Ovary (tissue), 9 donors: ENCODE results near the gene SETBP1. TPM values are rescaled to one million over a fixed set of nuclear protein-coding genes. Genes with fewer than 3 reads are reported as not detected.

ENCODE experiments used
- DNase-seq, 5 donors: peaks; one replicate each; pipeline ENCODE4 v3.0.0-alpha.2; 2019 to 2020
- H3K27ac ChIP-seq, 2 donors: fragments of 200-600 bp; one replicate each; pipeline versions ENCODE4 v1.5.1 to v1.8.0; 2019 to 2022
- H3K27me3 ChIP-seq: fragments of 200-600 bp; one replicate; pipeline ENCODE4 v1.8.0; 2022
- H3K36me3 ChIP-seq: fragments of 200-600 bp; sonication (generic); one replicate; pipeline ENCODE4 v1.5.1; 2019
- H3K4me1 ChIP-seq: one replicate; pipeline ENCODE4 v1.8.1; 2013; ENCODE audit warnings: mild to moderate bottlenecking, moderate library complexity; ENCODE audit not compliant: insufficient read depth
- H3K4me3 ChIP-seq: fragments of 200-600 bp; sonication (generic); one replicate; pipeline ENCODE4 v1.5.1; 2017
- H3K9me3 ChIP-seq, 2 donors: fragments of 200-600 bp in 1 of 2; sonication (generic) in 1 of 2; one replicate each; pipeline versions ENCODE4 v1.5.1 to v1.8.1; 2013 to 2019; ENCODE audit warnings: mild to moderate bottlenecking in 1 of 2, moderate library complexity in 1 of 2
- EP300 ChIP-seq: sonication (generic); formaldehyde crosslinking; IDR thresholded peaks from one replicate; pipeline ENCODE4 v1.6.1; 2017; ENCODE audit warnings: antibody characterized with exemption
- POLR2A ChIP-seq: fragments of 450-650 bp; IDR thresholded peaks from one replicate; pipeline ENCODE4 v1.6.1; 2017; ENCODE audit warnings: antibody characterized with exemption, mild to moderate bottlenecking, moderate library complexity
- WGBS, 3 donors: extraction: QIAGEN DNeasy Blood & Tissue Kit in 1 of 3; methylation state at CpG; one replicate each; pipeline versions ENCODE4 v1.1.5 to v1.1.7; 2013 to 2017; 5-methylcytosine and 5-hydroxymethylcytosine counted together
- intact Hi-C, 4 donors: fragments of 100-400 bp; cut with DNase I; formaldehyde crosslinking; loops; one replicate each; pipeline versions ENCODE4 v1.11.0 to v1.15.1; 2022 to 2023
- polyA plus RNA-seq, 2 donors: library from polyadenylated mRNA; stranded (reverse); fragments of 200-250 nt in 1 of 2; fragments of 350-450 nt in 1 of 2; fragmentation: Illumina TruSeq in 1 of 2; extraction: RNeasy Lipid Tissue Mini Kit (QIAGEN cat#74804) in 1 of 2; gene quantifications; one replicate each; pipeline ENCODE4 v1.2.3, GENCODE V29; 2013 to 2014
- total RNA-seq, 7 donors: library from RNA; depleted of rRNA in 2 of 7; stranded (reverse); fragments of >200 nt in 2 of 7; fragmentation: NEBNext Ultra II Directional in 3 of 7; extraction: Animal tissue kit (Norgen Biotek cat#: 25700) in 3 of 7; gene quantifications; one replicate each; pipeline versions ENCODE4 v1.1.0 to v1.2.4, GENCODE V29; 2016 to 2023
- TF ChIP-seq, protein P1 (sequence below), 3 donors: fragments of 450-650 bp in 2 of 3; fragments of 200-600 bp in 1 of 3; IDR thresholded peaks; one replicate each; pipeline versions ENCODE4 v1.5.1 to v1.8.0; 2016 to 2022; ENCODE audit warnings: antibody characterized with exemption in 3 of 3, mild to moderate bottlenecking in 1 of 3
- donor health status: DM: no; HTN: no; CAD: no; lungs with moderate emphysema.
- donor health status: DM: no; HTN: no; CAD: no.
- donor health status: Bipolar disorder and iron deficiency.
- donor health status: DM: yes; HTN: yes; CAD: no.
- donor health status: DM: no; HTN: no; CAD: no.
- donor health status: DM: yes; HTN: yes; CAD: no.

SETBP1 gene
- total and polyA plus RNA-seq, 9 donors = 7.8 to 53.7 (median 28.4) TPM

DNA sequence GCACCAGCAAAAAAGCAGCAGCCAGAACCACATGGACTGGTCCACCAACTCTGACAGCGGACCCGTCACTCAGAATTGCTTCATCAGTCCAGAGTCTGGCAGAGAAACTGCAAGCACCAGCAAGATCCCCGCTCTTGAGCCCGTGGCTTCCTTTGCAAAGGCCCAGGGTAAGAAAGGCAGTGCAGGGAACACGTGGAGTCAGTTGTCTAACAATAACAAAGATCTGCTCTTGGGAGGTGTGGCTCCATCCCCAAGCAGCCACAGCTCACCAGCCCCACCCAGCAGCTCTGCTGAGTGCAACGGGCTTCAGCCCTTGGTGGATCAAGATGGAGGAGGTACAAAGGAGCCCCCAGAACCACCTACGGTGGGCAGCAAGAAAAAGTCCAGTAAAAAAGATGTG, 269.3 kb downstream of the SETBP1 start:
- H3K27me3 ChIP-seq = no peaks in the 10 kb centered on the region
- no peaks in the 10 kb centered on the region for H3K9me3 ChIP-seq
- H3K4me1 ChIP-seq = peaks cover 2% of the 10 kb centered on the region
- H3K4me3 ChIP-seq = no peak overlapping the region
- H3K27ac ChIP-seq = no peak overlapping the region
- TF ChIP-seq, protein P1, sequence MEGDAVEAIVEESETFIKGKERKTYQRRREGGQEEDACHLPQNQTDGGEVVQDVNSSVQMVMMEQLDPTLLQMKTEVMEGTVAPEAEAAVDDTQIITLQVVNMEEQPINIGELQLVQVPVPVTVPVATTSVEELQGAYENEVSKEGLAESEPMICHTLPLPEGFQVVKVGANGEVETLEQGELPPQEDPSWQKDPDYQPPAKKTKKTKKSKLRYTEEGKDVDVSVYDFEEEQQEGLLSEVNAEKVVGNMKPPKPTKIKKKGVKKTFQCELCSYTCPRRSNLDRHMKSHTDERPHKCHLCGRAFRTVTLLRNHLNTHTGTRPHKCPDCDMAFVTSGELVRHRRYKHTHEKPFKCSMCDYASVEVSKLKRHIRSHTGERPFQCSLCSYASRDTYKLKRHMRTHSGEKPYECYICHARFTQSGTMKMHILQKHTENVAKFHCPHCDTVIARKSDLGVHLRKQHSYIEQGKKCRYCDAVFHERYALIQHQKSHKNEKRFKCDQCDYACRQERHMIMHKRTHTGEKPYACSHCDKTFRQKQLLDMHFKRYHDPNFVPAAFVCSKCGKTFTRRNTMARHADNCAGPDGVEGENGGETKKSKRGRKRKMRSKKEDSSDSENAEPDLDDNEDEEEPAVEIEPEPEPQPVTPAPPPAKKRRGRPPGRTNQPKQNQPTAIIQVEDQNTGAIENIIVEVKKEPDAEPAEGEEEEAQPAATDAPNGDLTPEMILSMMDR (IDR thresholded peaks at IDR 0.05) = no peak
- TF ChIP-seq POLR2A = no peak
- TF ChIP-seq EP300 = no peak
- no peaks in the 10 kb centered on the region for H3K36me3 ChIP-seq
- 88 to 90% (median 89%) methylated on average over 7 of the region's 7 CpGs for WGBS, 3 donors
- no peak for DNase-seq
- intact Hi-C loops = no loop called here

GRCh38 chr18:44950685-44951195, 270.1 kb downstream of the SETBP1 start:
- no peak for DNase-seq
- intact Hi-C loops = no loop called here
- H3K4me1 ChIP-seq = peaks cover 2% of the 10 kb centered on the region
- no peaks in the 10 kb centered on the region for H3K27me3 ChIP-seq
- H3K27ac ChIP-seq = no peak overlapping the region
- no peaks in the 10 kb centered on the region for H3K9me3 ChIP-seq
- 93 to 97% (median 96%) methylated on average over 13 of the region's 13 CpGs for WGBS, 3 donors
- H3K36me3 ChIP-seq = no peaks in the 10 kb centered on the region
- no peak overlapping the region for H3K4me3 ChIP-seq
- TF ChIP-seq, protein P1 (IDR thresholded peaks at IDR 0.05) = no peak

DNA sequence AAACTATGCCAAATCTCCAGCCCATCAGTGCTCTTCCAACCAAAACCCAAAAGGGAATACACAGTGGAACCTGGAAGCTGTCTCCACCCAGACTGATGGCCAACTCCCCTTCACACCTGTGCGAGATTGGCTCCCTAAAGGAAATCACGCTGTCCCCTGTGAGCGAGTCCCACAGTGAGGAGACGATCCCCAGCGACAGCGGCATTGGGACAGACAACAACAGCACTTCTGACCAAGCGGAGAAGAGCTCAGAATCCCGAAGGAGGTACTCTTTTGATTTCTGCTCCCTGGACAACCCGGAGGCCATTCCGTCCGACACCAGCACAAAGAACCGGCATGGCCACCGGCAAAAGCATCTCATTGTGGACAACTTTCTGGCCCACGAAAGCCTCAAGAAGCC, 271.1 kb downstream of the SETBP1 start:
- no peak for DNase-seq
- Histone ChIP-seq H3K4me1 (no peaks in the 10 kb centered on the region), H3K9me3 (no peaks in the 10 kb centered on the region), H3K36me3 (no peaks in the 10 kb centered on the region), H3K4me3 (no peak overlapping the region), H3K27ac (no peak overlapping the region), H3K27me3 (no peaks in the 10 kb centered on the region)
- intact Hi-C loops = no loop called here
- TF ChIP-seq, protein P1 (IDR thresholded peaks at IDR 0.05) = no peak
- TF ChIP-seq POLR2A (no peak), EP300 (no peak)
- WGBS, 3 donors = 98 to 99% (median 99%) methylated on average over 14 of the region's 14 CpGs

DNA sequence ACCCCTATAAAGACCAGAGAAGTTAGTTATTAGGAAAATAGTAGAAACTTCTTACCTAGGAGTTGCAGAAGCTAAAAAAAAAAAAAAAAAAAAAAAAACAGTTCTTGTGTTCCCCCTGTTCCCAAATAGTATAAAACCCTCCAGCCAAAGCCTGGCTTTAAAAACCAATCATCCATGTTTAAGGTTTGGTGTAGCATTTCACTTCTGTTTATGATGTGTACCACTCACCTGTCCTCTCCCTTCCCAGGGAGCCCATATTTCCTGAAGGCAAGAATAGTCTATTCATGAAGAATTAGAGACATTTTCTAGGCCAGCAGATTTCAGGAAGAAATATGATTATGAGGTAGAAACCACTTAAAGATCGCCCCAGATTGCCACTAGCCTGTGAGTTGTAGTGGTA, 273.6 kb downstream of the SETBP1 start:
- 0 to 58% (median 0%) methylated on average over 1 of the region's 1 CpG for WGBS, 3 donors
- no peaks in the 10 kb centered on the region for H3K36me3 ChIP-seq
- H3K4me1 ChIP-seq = no peaks in the 10 kb centered on the region
- no peak for DNase-seq
- H3K4me3 ChIP-seq = no peak overlapping the region
- H3K27ac ChIP-seq = no peak overlapping the region
- intact Hi-C loops = no loop called here
- no peaks in the 10 kb centered on the region for H3K27me3 ChIP-seq
- TF ChIP-seq EP300 = no peak
- no peak for TF ChIP-seq POLR2A
- TF ChIP-seq, protein P1 (IDR thresholded peaks at IDR 0.05) = no peak
- H3K9me3 ChIP-seq = no peaks in the 10 kb centered on the region
